GM18526 (cell line): Measurements from ENCODE around the gene NEU4.

ENCODE experiments used
- POLR2A ChIP-seq: IDR thresholded peaks from 3 replicates; pipeline ENCODE4 v1.6.1; 2011; ENCODE audit not compliant: insufficient read length; ENCODE audit errors: extremely low read depth

Gene NEU4

GRCh38 chr2:241837197-241837965 is 28.4 kb downstream of the NEU4 start:
- no peak for TF ChIP-seq POLR2A

- TF ChIP-seq POLR2A, result no peak
Observed at GRCh38 chr2:241841181-241842066, 32.4 kb downstream of the NEU4 start.

GRCh38 chr2:241842067-241842415 is 33.0 kb downstream of the NEU4 start:
- TF ChIP-seq POLR2A, result no peak

GRCh38 chr2:241842620-241843211 is 33.7 kb downstream of the NEU4 start:
- peak; percentile 16 for TF ChIP-seq POLR2A

- no peak for TF ChIP-seq POLR2A
Observed at GRCh38 chr2:241843321-241844065, 34.5 kb downstream of the NEU4 start.

GRCh38 chr2:241844066-241844728 is 35.2 kb downstream of the NEU4 start:
- TF ChIP-seq POLR2A, result no peak

GRCh38 chr2:241844831-241845578 is 36.0 kb downstream of the NEU4 start:
- TF ChIP-seq POLR2A, result no peak

- TF ChIP-seq POLR2A, result no peak
Observed at GRCh38 chr2:241846406-241846805, 37.4 kb downstream of the NEU4 start.

- no peak for TF ChIP-seq POLR2A
Observed at GRCh38 chr2:241848761-241849615, 40.0 kb downstream of the NEU4 start.

GRCh38 chr2:241849616-241850543 is 40.9 kb downstream of the NEU4 start:
- TF ChIP-seq POLR2A, result no peak

- no peak for TF ChIP-seq POLR2A
Observed at GRCh38 chr2:241850544-241851324, 41.7 kb downstream of the NEU4 start.
